Panc1 (cell line): ENCODE data around the gene UROD. TPM values are rescaled to one million over a fixed set of nuclear protein-coding genes. Genes with fewer than 3 reads are reported as not detected.

Experiments
- ATAC-seq: fragments of 200-7000 bp; cut with Tn5 transposase; 2 replicates; pipeline ENCODE4 v1.9.1; 2020; ENCODE audit warnings: mild to moderate bottlenecking, moderate library complexity
- BruUV-seq: library from RNA; stranded (reverse); fragments of 400-500 nt; replicated peaks from 2 replicates; lab custom pipeline; 2021; lab: Mats Ljungman, UMichigan
- CTCF ChIA-PET: fragments of 300-600 bp; sonication (Branson Sonifier 250); formaldehyde crosslinking; loops from one replicate; lab custom pipeline; 2022; ENCODE audit warnings: antibody characterized with exemption; lab: Charles Lee
- POLR2A ChIA-PET: fragments of 300-600 bp; sonication (Branson Sonifier 250); formaldehyde crosslinking; loops from one replicate; lab custom pipeline; 2022; ENCODE audit warnings: antibody characterized with exemption; lab: Charles Lee
- DNase-seq: peaks from one replicate; pipeline ENCODE4 v3.0.0-alpha.2; 2010; ENCODE audit warnings: low read depth, low spot score
- H3K27ac ChIP-seq: 2 replicates; pipeline ENCODE4 v1.5.1; 2011; ENCODE audit warnings: mild to moderate bottlenecking, low read length, inconsistent platforms
- H3K27me3 ChIP-seq: fragments of 200-500 bp; sonication (Bioruptor generic); 2 replicates; pipeline ENCODE4 v1.6.0; 2014; ENCODE audit warnings: low read length, inconsistent platforms; ENCODE audit not compliant: control insufficient read depth, insufficient read depth
- H3K36me3 ChIP-seq: fragments of 200-500 bp; sonication (Bioruptor generic); 2 replicates; pipeline ENCODE4 v1.5.1; 2014; ENCODE audit warnings: inconsistent platforms, mild to moderate bottlenecking, low read length, moderate library complexity; ENCODE audit not compliant: control insufficient read depth, insufficient read depth
- H3K4me1 ChIP-seq: 2 replicates; pipeline ENCODE4 v1.5.1; 2011; ENCODE audit warnings: inconsistent platforms, mild to moderate bottlenecking, low read length, moderate library complexity; ENCODE audit not compliant: control insufficient read depth, insufficient read depth
- H3K4me3 ChIP-seq, 2 experiments: 2 replicates each; pipeline ENCODE4 v1.5.1; 2011 to 2012; ENCODE audit warnings: low read depth in 2 of 2, low read length in 2 of 2, mild to moderate bottlenecking in 2 of 2, inconsistent platforms in 1 of 2, moderate library complexity in 1 of 2
- H3K9me3 ChIP-seq: fragments of 200-500 bp; sonication (Bioruptor generic); 2 replicates; pipeline ENCODE4 v1.5.1; 2014; ENCODE audit warnings: low read depth, mild to moderate bottlenecking, inconsistent platforms, low read length, moderate library complexity; ENCODE audit not compliant: control insufficient read depth, insufficient read depth
- POLR2AphosphoS5 ChIP-seq: IDR thresholded peaks from 2 replicates; pipeline ENCODE4 v1.6.1; 2012; ENCODE audit warnings: mild to moderate bottlenecking, low read depth, low read length, moderate library complexity
- SIN3A ChIP-seq: IDR thresholded peaks from 2 replicates; pipeline ENCODE4 v1.6.1; 2012; ENCODE audit warnings: low read depth, mild to moderate bottlenecking, low read length, moderate library complexity, borderline replicate concordance; ENCODE audit not compliant: insufficient read depth
- TCF7L2 ChIP-seq: IDR thresholded peaks from 2 replicates; pipeline ENCODE4 v1.6.1; 2011; ENCODE audit warnings: mild to moderate bottlenecking, low read depth, low read length, inconsistent platforms
- in situ Hi-C: cut with HindIII; loops from 2 replicates; pipeline ENCODE4 v1.10.0; 2016; ENCODE audit warnings: low sequenced_read_pairs, low pct_unique_long_range_greater_than_20kb
- intact Hi-C: fragments of 100-400 bp; cut with micrococcal nuclease; formaldehyde crosslinking; loops from one replicate; pipeline ENCODE4 v1.10.0; 2022; ENCODE audit not compliant: unreplicated experiment
- total RNA-seq: library from RNA; stranded (reverse); gene quantifications from one replicate; pipeline ENCODE4 v1.2.1, GENCODE V29; 2021; ENCODE audit not compliant: unreplicated experiment
- TF ChIP-seq, protein P1 (sequence below), 2 experiments: IDR thresholded peaks; 2 replicates each; pipeline ENCODE4 v1.6.1; 2011 to 2012; ENCODE audit warnings: low read depth in 2 of 2, control low read depth in 1 of 2, low read length in 1 of 2, mild to moderate bottlenecking in 1 of 2, moderate library complexity in 1 of 2; ENCODE audit not compliant: insufficient read depth in 1 of 2
- TF ChIP-seq, protein P2 (sequence below): fragments of 450-650 bp; IDR thresholded peaks from 2 replicates; pipeline ENCODE4 v1.5.1; 2017; ENCODE audit warnings: mild to moderate bottlenecking

UROD gene
- total RNA-seq, 1 experiment from 2014 or later = 76.8 TPM

DNA sequence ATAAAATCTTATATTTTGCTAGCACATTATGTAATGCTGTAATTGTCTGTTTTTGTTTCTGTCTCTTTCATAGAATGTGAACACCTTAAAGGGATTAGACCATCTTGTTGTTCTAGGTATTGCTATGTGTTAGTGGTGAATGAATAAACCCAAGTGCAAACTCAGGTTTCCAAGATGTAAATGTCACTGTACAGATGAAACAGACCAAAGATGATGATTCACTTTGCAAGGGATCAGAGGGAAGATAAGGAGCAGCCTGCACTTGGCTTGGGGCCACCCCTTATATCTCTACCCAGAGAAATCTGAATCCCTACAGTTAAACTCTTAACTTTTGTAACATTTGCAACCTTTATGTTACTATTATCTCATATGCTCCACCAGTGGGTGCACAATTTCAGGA is 25.4 kb downstream of the UROD start:
- Histone ChIP-seq H3K27ac (no peak overlapping the region), H3K4me1 (no peaks in the 10 kb centered on the region), H3K27me3 (no peaks in the 10 kb centered on the region), H3K4me3 (no peak overlapping the region), H3K9me3 (no peaks in the 10 kb centered on the region), H3K36me3 (no peaks in the 10 kb centered on the region)
- no TSS peak for BruUV-seq
- intact Hi-C loops (no loop called here), in situ Hi-C loops (no loop called here)
- no peak for DNase-seq
- ChIA-PET CTCF (no interaction called here), POLR2A (no interaction called here)
- ATAC-seq = no peak
- TF ChIP-seq POLR2AphosphoS5 = no peak

DNA sequence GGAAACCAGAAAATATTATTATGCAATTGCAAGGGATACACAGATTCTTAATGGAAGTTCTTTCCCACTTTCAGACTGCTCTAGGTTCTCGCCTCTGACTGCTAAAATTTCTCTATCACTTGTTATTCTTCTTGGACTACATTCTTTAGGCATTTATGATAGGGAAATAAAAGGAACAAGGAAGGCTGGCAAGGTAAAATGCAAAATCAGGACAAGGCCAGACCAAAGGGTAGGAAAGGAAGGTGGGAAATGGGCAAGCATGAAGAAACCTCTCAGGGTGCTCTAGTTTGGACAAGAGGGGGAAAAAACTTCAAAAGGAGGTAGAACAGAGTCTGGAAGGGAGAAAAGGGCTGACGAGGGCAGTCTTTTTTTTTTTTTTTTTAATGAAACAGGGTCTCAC is 26.2 kb downstream of the UROD start:
- H3K4me1 ChIP-seq = no peaks in the 10 kb centered on the region
- TF ChIP-seq, protein P1, sequence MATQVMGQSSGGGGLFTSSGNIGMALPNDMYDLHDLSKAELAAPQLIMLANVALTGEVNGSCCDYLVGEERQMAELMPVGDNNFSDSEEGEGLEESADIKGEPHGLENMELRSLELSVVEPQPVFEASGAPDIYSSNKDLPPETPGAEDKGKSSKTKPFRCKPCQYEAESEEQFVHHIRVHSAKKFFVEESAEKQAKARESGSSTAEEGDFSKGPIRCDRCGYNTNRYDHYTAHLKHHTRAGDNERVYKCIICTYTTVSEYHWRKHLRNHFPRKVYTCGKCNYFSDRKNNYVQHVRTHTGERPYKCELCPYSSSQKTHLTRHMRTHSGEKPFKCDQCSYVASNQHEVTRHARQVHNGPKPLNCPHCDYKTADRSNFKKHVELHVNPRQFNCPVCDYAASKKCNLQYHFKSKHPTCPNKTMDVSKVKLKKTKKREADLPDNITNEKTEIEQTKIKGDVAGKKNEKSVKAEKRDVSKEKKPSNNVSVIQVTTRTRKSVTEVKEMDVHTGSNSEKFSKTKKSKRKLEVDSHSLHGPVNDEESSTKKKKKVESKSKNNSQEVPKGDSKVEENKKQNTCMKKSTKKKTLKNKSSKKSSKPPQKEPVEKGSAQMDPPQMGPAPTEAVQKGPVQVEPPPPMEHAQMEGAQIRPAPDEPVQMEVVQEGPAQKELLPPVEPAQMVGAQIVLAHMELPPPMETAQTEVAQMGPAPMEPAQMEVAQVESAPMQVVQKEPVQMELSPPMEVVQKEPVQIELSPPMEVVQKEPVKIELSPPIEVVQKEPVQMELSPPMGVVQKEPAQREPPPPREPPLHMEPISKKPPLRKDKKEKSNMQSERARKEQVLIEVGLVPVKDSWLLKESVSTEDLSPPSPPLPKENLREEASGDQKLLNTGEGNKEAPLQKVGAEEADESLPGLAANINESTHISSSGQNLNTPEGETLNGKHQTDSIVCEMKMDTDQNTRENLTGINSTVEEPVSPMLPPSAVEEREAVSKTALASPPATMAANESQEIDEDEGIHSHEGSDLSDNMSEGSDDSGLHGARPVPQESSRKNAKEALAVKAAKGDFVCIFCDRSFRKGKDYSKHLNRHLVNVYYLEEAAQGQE (IDR thresholded peaks at IDR 0.05; ENCODE audit: insufficient read depth in 1 of 2, low read depth in 2 of 2, low read length in 1 of 2) = no peak
- TF ChIP-seq, protein P2, sequence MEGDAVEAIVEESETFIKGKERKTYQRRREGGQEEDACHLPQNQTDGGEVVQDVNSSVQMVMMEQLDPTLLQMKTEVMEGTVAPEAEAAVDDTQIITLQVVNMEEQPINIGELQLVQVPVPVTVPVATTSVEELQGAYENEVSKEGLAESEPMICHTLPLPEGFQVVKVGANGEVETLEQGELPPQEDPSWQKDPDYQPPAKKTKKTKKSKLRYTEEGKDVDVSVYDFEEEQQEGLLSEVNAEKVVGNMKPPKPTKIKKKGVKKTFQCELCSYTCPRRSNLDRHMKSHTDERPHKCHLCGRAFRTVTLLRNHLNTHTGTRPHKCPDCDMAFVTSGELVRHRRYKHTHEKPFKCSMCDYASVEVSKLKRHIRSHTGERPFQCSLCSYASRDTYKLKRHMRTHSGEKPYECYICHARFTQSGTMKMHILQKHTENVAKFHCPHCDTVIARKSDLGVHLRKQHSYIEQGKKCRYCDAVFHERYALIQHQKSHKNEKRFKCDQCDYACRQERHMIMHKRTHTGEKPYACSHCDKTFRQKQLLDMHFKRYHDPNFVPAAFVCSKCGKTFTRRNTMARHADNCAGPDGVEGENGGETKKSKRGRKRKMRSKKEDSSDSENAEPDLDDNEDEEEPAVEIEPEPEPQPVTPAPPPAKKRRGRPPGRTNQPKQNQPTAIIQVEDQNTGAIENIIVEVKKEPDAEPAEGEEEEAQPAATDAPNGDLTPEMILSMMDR = no peak
- TF ChIP-seq TCF7L2 = no peak
- no peak for TF ChIP-seq POLR2AphosphoS5
- TF ChIP-seq SIN3A = no peak
- ChIA-PET POLR2A (no interaction called here), CTCF (no interaction called here)
- intact Hi-C loops = no loop called here
- H3K4me3 ChIP-seq = no peak overlapping the region
- H3K9me3 ChIP-seq = no peaks in the 10 kb centered on the region
- no peaks in the 10 kb centered on the region for H3K36me3 ChIP-seq
- in situ Hi-C loops = no loop called here
- H3K27ac ChIP-seq = no peak overlapping the region
- H3K27me3 ChIP-seq = no peaks in the 10 kb centered on the region
- DNase-seq = no peak
- no TSS peak for BruUV-seq
- no peak for ATAC-seq

DNA sequence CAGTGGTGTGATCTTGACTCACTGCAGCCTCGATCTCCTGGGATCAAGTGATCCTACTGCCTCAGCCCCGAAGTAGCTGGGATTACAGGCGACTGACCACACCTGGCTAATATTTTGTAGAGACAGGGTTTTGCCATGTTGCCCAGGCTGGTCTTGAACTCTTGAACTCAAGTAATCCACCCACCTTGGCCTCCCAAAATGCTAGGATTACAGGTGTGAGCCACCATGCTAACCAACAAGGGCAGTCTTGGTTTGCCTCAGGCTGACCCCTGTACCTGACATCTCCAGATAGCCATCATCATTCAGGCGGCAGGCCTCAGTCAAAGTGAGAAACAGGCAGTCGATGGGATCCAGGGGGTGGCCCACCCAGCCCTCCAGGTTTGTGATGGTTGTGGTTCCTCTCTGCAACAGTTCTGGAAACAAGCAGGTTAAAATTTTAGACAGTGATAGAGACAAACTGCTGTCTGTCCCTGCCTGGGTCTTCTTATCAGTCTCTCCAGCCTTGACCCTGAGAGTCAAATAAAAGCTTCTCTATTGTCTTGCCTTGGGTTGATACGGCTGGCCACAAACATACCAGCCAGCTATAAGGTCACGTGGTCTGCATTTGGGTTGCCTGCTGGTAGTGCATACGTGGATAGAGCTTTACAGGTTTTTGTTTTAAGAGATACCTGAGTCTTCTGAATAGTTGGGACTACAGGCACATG is 26.8 kb downstream of the UROD start:
- DNase-seq (no peak), ATAC-seq (no peak)
- H3K4me1 ChIP-seq = no peaks in the 10 kb centered on the region
- TF ChIP-seq POLR2AphosphoS5 (no peak), TCF7L2 (no peak), SIN3A (no peak)
- TF ChIP-seq, protein P1 (IDR thresholded peaks at IDR 0.05; ENCODE audit: insufficient read depth in 1 of 2, low read depth in 2 of 2, low read length in 1 of 2) = no peak
- TF ChIP-seq, protein P2 = no peak
- ChIA-PET POLR2A (interaction anchor here (0.6 kb wide), 1 partner anchor 387 kb away, joined by 10 read pairs; no protein-coding TSS in a partner anchor), CTCF (no interaction called here)
- no peaks in the 10 kb centered on the region for H3K27me3 ChIP-seq
- no peak overlapping the region for H3K4me3 ChIP-seq
- no peaks in the 10 kb centered on the region for H3K36me3 ChIP-seq
- no peaks in the 10 kb centered on the region for H3K9me3 ChIP-seq
- BruUV-seq = no TSS peak
- intact Hi-C loops = no loop called here
- in situ Hi-C loops = no loop called here
- H3K27ac ChIP-seq = no peak overlapping the region
